HG03521 (cell line): ENCODE data around the gene IARS1.

Source experiments
- ATAC-seq: cut with Tn5 transposase; IDR thresholded peaks from one replicate; pipeline ENCODE4 v1.9.1; 2021; ENCODE audit warnings: mild to moderate bottlenecking, moderate library complexity; ENCODE audit not compliant: unreplicated experiment

The IARS1 gene

DNA sequence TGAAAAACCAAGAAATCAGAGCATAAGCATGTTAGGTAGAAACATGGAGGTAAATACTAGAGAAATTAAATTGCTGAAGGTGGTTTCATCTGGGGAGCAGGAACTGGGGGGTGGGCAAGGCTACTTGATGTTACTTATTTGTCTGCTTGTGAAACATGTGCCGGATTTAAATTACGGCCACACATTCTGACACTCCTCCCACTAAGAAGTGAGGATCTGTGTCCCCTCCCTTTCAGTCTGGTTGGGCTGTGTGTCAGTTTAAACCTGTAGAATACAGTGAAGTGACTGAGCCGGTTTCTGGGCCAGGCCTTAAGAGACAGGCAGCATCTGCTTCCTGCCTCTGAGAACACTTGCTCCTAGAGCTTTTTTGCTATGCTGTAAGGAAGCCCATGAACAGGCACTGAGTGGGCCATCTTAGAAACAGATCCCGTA, 2.3 kb upstream of the IARS1 start:
- no peak for ATAC-seq

GRCh38 chr9:92295240-92295790, 1.8 kb upstream of the IARS1 start:
- ATAC-seq: no peak

DNA sequence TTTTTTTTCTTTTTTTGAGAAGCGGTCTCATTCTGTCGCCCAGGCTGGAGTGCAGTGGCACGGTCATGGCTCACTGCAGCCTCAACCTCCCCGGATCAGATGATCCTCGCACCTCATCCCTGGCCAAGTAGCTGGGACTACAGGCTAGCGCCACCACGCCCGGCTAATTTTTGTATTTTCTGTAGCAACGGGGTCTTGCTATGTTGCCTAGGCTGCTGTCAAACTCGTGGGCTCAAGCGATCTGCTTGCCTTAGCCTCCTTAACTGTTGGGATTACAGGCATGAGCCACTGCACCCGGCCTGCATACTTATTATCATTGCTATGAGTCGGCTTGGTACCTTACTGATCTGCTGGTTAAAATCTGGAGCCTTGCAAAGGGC, 790 bp upstream of the IARS1 start:
- ATAC-seq: no peak

- no peak for ATAC-seq
These were observed 482 bp downstream of the IARS1 start for GRCh38 chr9:92293075-92293354.

- no peak for ATAC-seq
These were observed 991 bp downstream of the IARS1 start for GRCh38 chr9:92292338-92293074.

DNA sequence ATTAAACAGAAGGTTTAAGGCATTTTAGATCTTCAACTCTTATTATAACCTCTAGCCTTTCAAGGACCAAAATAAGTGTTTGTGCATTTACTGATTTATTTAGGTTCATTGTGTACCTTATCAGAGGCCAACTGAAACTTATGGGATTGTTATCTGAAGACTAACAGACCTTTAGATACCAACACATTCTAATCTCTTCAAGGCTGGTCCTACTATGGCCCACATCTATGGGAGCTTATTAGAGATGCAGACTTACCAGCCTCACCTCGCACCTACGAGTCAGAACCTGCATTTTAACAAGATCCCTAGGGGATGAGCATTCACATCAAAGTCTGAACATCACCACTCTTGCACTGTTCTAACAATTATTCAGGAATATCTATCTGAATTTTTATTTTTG, 1.9 kb downstream of the IARS1 start:
- no peak for ATAC-seq

DNA sequence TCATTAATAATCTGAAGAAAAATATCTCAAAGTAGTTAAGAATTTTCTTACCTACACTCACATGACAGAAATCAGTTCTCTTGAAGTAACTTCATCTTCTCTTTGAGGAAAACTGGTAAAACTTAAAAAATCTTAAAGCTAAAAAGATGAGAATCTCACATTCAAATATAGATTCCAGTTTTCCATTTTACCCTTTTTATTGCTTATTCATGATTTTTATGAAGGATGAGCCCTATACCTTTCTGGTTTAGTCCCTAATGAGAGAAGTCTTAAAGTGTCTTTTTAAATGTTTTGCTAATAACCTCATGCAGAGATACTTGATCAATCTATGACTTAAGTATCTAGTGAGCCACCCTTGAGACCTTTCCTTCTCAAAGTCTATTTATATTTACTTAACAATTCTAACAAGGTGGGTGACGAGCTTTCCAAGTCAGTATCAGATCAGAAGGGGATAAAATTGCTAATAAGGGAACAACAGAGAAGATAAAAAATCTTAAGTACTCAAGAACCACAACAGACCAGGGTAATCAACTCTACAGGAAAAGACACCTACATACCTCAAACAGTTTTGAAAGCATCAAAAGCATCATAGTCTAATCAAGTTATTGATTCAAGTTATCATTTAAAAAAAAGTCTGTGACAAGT, 2.6 kb downstream of the IARS1 start:
- no peak for ATAC-seq

DNA sequence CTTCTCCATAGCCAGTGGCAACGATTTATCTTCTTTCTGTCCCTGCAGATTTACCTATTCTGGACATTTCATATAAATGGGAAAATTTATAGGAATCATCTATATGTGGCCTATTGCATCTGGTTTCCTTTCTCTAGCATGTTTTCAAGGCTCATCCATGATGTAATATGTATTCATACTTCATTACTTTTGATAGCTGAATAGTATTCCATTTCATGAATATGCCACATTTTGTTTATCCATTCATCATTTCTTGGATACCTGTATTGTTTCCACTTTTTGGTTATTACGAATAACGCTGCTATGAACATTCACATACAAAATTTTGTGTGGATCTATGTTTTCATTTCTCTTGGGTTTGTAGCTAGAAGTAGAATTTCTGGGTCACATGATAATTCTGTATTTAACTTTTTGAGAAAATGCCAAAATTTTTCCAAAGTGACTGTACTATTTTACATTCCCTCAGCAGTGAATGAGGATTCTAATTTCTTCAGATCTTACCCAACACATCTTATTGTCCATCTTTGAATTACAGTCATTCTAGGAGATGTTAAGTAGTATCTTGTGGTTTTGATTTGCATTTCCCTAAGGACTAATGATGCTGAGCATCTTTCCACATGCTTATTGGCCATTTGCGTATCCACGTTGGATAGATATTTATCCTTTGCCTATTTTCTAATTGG, 3.6 kb downstream of the IARS1 start:
- no peak for ATAC-seq

DNA sequence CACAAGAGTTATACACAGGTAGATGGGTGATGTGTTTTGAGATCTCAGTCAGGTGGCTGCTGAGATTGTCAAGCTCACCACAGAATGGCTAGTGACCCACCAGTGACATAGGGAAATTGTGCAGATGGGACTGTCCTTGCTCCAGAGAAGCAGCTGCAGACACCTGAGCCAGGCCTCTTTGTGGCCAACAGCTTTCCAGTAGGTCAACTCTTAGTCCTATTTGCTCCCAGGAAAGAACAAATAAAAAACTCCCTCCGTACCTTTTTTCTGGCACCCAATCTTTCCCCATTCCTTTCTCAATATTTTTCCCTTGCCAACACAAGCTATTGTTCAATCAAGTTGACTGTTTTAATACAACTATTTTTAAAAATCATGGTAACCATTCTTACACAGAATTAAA, 14.2 kb downstream of the IARS1 start:
- no peak for ATAC-seq

DNA sequence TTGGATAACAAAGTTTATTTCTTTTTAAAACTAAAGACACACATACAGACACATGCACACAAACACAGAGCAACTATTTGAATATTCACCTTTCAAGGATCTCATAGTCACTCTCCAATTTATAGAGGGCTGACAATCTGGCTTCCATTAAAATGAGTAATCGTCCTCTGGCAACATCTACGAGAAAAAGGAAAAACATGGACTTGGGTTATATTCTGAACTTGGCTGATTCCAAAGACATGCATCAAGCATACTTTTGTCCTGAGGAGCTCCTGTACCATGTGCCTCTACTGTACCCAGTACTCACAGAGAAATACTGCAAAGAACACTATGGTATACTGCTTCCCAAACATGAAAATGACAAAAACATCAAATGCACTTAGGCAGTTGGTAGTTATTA, 15.4 kb downstream of the IARS1 start:
- ATAC-seq: no peak

DNA sequence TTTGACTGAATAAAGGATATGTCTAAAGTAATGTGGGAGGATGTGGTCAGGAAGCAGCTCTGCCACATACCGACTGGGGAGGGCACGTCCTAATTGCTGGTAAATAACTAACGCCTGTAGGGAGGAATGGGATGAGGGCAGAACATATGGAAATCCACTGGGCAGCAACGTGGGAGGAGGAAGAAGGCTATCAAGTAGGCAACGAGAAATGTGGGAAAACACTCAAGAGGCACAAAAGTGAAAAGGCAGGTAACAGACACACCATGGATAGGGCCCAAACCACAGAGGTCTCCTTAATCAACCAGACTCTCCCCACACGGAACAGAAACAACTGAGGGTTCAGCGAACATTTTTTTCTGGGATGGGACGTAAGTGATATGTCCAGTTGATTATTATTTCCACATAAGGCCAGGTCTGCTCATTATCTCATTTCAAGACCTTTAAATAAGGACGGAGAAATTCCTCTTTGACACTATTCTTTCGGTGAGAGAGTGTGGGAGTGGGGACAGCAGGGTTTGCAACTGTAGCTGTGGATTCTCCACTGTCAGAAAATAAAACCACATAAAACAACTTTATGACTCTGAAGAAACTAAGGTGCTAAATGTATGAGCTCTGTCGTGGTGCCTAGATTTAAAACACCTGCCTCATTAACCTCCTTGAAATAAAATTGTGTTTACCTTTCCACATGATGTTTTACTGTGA, 17.0 kb downstream of the IARS1 start:
- ATAC-seq: no peak

DNA sequence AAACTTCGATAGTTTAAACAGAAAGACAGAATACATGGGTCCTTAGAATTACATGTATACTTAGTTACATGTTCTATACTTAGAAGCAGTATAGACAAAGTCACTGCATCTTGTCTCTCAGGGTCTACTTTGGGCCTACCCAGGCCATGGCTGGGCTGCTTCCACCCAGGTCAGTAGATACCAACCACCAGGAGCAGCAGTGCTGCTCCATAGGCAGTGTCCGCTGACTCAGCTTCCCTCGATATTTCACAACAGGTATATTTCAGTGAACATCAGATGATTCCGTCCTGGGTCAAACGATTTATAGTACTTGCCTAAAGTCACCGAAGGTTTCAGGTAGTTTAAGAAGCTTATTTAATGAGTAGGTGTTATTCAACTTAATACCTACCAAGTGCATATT, 18.0 kb downstream of the IARS1 start:
- ATAC-seq: no peak

DNA sequence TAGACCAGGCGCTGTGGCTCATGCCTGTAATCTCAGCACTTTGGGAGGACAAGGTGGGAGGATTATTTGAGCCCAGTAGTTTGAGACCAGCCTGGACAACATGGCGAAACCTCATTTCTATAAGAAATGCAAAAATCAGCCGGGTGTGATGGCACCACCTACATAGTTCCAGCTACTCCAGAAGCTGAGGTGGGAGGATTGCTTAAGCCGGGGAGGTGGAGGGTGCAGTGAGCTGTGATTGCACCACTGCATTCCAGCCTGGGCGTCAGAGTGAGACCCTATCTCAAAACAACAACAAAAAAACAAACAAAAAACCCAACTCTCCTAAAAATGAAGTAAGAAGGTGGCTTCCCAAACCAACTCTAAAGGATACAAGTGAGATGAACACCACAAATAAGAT, 23.0 kb downstream of the IARS1 start:
- ATAC-seq: no peak

DNA sequence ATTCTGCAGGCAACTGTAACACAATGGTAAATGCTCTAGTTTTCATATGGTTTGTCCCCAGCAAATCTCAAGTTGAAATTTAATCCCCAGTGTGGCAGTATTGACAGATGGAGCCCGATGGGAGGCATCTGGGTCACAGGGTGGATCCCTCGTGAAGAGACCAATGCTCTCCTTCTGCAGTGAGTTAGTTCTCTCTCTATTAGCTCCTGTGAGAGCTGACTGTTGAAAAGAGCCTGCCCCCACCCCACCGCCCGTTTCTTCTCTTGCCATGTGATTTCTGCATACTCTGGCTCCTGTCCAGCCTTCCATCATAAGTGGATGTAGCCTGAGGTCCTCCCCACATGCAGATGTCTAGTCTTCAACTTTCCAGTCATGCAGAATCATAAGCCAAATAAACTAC, 27.0 kb downstream of the IARS1 start:
- ATAC-seq: no peak

DNA sequence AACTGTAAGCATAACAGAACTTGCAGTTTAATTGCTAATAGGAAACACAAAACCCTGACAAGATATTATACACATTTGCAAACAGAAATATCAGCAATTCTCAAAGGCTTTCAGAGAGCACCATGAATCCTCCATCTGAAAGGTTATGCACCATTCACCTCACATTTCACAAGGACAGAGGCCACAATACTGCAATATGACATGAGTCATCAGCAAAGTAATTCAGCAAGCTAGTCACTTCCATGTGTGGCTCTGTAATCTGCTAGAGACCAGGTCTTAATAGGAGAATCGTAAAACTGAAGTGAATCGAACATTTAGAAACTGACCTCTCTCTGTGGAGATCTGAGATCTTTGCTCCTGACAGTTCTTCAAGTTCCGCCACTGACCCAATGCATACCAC, 28.3 kb downstream of the IARS1 start:
- no peak for ATAC-seq

- no peak for ATAC-seq
These were observed 30.4 kb downstream of the IARS1 start for GRCh38 chr9:92263131-92263530.

- ATAC-seq: no peak
These were observed 36.2 kb downstream of the IARS1 start for GRCh38 chr9:92257327-92257726.

GRCh38 chr9:92254381-92255337, 38.8 kb downstream of the IARS1 start:
- no peak for ATAC-seq

- no peak for ATAC-seq
These were observed 39.8 kb downstream of the IARS1 start for GRCh38 chr9:92253656-92254055.

- no peak for ATAC-seq
These were observed 45.5 kb downstream of the IARS1 start for GRCh38 chr9:92247981-92248380.
